Measurements from ENCODE around the gene FKBP8.

DNA sequence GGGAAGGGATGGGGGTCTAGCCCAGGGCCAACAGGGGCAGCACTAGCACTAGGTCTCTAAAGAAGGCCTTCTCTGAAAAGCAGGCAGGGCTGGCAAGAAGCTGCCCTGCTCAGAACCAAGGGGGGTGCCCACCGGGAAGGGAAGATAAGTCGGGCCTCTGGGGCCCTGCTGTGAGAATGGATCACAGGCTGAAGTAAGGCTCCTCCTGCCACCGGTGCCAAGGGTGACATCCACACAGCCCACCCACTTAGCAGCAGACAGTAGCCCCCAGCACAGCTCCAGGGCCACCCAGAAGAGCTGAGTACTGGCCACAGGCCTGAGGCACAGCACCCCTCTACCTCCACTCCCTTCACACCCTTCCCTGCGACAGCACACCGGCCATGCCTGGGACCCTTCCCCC lies 27.4 kb downstream of the FKBP8 start:
- TF ChIP-seq, protein P1, sequence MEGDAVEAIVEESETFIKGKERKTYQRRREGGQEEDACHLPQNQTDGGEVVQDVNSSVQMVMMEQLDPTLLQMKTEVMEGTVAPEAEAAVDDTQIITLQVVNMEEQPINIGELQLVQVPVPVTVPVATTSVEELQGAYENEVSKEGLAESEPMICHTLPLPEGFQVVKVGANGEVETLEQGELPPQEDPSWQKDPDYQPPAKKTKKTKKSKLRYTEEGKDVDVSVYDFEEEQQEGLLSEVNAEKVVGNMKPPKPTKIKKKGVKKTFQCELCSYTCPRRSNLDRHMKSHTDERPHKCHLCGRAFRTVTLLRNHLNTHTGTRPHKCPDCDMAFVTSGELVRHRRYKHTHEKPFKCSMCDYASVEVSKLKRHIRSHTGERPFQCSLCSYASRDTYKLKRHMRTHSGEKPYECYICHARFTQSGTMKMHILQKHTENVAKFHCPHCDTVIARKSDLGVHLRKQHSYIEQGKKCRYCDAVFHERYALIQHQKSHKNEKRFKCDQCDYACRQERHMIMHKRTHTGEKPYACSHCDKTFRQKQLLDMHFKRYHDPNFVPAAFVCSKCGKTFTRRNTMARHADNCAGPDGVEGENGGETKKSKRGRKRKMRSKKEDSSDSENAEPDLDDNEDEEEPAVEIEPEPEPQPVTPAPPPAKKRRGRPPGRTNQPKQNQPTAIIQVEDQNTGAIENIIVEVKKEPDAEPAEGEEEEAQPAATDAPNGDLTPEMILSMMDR (IDR thresholded peaks at IDR 0.05 in 2 of 3, conservative IDR thresholded peaks at IDR 0.05 in 1 of 3; ENCODE audit: borderline replicate concordance in 1 of 3, insufficient read depth in 1 of 3, low read depth in 2 of 3, low read length in 2 of 3): no peak
- TF ChIP-seq ZFX (IDR thresholded peaks at IDR 0.05): no peak
- no peak for TF ChIP-seq YY1 (IDR thresholded peaks at IDR 0.05; ENCODE audit: extremely low read depth, insufficient replicate concordance, low read depth, low read length)
- TF ChIP-seq ELF1 (IDR thresholded peaks at IDR 0.05; ENCODE audit: borderline replicate concordance, low read depth): no peak
